NK-92 (cell line): ENCODE measurements around the gene RIPPLY2.
"Not testable (repeated sequence)": the region's sequence is repeated elsewhere in the genome, so short reads cannot be mapped to it uniquely, and the experiment has no call there.

Experiments used
- DNase-seq: peaks from one replicate; lab custom pipeline; 2025; ENCODE audit not compliant: unreplicated experiment; lab: John Stamatoyannopoulos, UW

RIPPLY2 gene

DNA sequence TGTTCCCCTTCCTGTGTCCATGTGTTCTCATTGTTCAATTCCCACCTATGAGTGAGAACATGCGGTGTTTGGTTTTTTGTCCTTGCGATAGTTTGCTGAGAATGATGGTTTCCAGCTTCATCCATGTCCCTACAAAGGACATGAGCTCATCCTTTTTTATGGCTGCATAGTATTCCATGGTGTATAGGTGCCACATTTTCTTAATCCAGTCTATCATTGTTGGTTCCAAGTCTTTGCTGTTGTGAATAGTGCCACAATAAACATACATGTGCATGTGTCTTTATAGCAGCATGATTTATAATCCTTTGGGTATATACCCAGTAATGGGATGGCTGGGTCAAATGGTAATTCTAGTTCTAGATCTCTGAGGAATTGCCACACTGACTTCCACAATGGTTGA lies 43.9 kb downstream of the RIPPLY2 start:
- not testable (repeated sequence) for DNase-seq

DNA sequence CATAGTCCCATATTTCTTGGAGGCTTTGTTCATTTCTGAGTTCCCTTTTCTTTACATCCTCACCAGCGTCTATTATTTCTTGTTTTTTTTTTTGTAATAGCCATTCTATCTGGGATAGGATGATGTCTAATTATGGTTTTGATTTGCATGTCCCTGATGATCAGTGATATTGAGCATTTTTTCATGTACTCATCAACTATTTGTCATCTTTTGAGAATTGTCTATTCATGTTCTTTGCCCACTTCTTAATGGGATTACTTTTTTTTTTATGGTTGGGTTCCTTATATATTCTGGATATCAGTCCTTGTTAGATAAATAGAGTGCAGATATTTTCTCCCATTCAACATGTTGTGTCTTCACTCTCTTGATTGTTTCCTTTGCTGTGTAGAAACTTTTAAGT lies 48.5 kb downstream of the RIPPLY2 start:
- no peak for DNase-seq

DNA sequence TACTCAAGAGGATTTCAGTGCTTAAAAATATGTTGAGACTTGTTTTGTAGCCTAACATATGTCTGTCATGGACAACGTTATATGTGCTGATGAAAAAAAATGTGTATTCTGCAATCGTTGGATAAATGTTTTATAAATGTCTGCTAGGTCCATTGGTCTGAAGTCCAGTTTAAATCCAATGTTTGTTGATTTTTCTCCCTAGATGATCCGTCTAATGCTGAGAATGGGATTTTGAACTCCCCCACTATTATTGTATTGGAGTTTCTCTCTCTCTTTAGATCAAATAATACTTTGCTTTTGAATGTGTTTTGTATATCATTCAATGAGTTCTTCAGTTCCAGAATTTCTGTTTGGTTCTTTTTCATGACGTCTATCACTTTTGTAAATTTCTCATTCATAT lies 51.2 kb downstream of the RIPPLY2 start:
- DNase-seq, result no peak

DNA sequence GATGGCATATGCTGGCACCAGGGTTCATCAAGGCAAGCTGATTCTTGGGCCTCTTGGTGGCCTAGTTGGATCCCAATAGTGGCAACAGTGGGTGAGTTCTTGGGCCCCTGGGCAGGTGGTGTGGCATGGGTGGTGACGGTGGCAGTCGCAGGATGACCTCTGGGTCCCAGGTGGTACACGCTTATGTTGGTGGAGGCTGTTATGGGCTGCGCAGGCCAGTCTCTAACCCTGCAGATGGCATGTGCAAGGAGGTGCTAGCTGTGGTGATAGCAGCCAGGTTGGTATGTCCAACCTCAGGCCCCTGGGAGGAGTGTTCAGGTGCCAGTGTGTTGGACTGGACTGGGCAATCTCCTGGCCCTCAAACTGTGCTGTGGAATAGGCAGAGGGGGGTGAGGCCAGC lies 52.5 kb downstream of the RIPPLY2 start:
- DNase-seq, result no peak
